Uterus (tissue), 2 donors: ENCODE data around the gene DNAH1.

ENCODE experiments used
- POLR2A ChIP-seq, 2 donors: fragments of 450-650 bp; IDR thresholded peaks; one replicate each; pipeline ENCODE4 v1.6.1; 2016; ENCODE audit warnings: antibody characterized with exemption in 2 of 2, mild to moderate bottlenecking in 1 of 2, moderate library complexity in 1 of 2
- TF ChIP-seq, protein P1 (sequence below), 4 experiments: fragments of 200-600 bp in 2 of 4; fragments of 450-650 bp in 2 of 4; sonication (generic) in 2 of 4; IDR thresholded peaks; one replicate each; pipeline ENCODE4 v1.5.1; 2016 to 2019; ENCODE audit warnings: antibody characterized with exemption in 4 of 4, mild to moderate bottlenecking in 2 of 4, moderate library complexity in 1 of 4

DNA sequence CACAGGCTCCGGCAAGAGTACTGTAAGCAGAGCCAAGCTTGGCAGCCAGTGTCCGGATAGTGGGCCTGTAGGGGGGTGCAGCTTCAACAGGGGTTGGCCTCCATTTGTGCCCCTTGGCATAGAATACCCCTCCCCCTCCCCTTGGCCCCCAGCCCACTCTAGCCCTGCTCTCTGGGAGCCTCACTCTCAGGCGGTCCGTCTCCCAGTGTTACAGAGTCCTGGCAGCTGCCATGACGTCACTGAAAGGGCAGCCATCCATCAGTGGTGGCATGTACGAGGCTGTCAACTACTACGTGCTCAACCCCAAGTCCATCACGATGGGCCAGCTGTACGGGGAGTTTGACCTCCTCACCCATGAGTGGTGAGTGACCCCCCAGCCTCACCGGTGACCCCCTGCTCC, 50.4 kb downstream of the DNAH1 start:
- TF ChIP-seq, protein P1, sequence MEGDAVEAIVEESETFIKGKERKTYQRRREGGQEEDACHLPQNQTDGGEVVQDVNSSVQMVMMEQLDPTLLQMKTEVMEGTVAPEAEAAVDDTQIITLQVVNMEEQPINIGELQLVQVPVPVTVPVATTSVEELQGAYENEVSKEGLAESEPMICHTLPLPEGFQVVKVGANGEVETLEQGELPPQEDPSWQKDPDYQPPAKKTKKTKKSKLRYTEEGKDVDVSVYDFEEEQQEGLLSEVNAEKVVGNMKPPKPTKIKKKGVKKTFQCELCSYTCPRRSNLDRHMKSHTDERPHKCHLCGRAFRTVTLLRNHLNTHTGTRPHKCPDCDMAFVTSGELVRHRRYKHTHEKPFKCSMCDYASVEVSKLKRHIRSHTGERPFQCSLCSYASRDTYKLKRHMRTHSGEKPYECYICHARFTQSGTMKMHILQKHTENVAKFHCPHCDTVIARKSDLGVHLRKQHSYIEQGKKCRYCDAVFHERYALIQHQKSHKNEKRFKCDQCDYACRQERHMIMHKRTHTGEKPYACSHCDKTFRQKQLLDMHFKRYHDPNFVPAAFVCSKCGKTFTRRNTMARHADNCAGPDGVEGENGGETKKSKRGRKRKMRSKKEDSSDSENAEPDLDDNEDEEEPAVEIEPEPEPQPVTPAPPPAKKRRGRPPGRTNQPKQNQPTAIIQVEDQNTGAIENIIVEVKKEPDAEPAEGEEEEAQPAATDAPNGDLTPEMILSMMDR (IDR thresholded peaks at IDR 0.05) = no peak
- no peak for TF ChIP-seq POLR2A (IDR thresholded peaks at IDR 0.05)
